IPS-20b (cell line): ENCODE measurements around the gene PARD3.
A peak's percentile ranks its signal among the peaks of the same experiment; 100 is the strongest.

Source experiments
- H3K27ac ChIP-seq: one replicate; pipeline ENCODE4 v1.5.1; 2013; ENCODE audit warnings: low read length
- H3K27me3 ChIP-seq: 2 replicates; pipeline ENCODE4 v1.6.1; 2013; ENCODE audit warnings: mild to moderate bottlenecking, low read length, inconsistent platforms; ENCODE audit not compliant: insufficient read depth
- H3K36me3 ChIP-seq: 2 replicates; pipeline ENCODE4 v1.6.1; 2013; ENCODE audit warnings: low read depth, mild to moderate bottlenecking, inconsistent platforms, low read length, moderate library complexity; ENCODE audit not compliant: insufficient read depth
- H3K4me1 ChIP-seq: 2 replicates; pipeline ENCODE4 v1.6.1; 2013; ENCODE audit warnings: mild to moderate bottlenecking, control low read depth, inconsistent platforms, low read length, moderate library complexity; ENCODE audit not compliant: insufficient read depth
- H3K4me3 ChIP-seq: 2 replicates; pipeline ENCODE4 v1.5.1; 2013; ENCODE audit warnings: mild to moderate bottlenecking, low read length, inconsistent platforms
- H3K9ac ChIP-seq: 2 replicates; pipeline ENCODE4 v1.6.1; 2013; ENCODE audit warnings: low read depth, mild to moderate bottlenecking, inconsistent platforms, low read length, moderate library complexity
- H3K9me3 ChIP-seq: 2 replicates; pipeline ENCODE4 v1.6.1; 2013; ENCODE audit warnings: mild to moderate bottlenecking, low read depth, low read length, inconsistent platforms; ENCODE audit not compliant: insufficient read depth

The PARD3 gene

DNA sequence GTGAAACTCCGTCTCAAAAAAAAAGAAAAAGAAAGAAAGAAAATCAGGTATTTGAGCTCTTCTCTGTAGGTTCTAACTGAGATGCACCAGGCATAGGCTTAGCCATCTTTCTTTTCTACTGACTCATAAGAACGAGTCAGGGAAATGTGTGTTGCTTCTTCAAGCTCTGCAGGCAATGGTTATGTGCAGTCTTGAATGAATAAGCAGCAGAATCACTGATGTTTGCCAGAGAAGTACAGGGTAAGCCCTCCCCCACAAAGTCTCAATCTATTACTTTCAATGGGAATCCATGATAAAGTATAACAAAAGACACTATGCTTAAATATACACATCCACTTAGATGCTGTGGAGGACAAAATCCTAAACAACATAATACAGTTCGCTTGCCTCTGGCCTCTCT is 239.2 kb downstream of the PARD3 start:
- H3K27ac ChIP-seq: no peak overlapping the region
- no peaks in the 10 kb centered on the region for H3K9me3 ChIP-seq
- no peaks in the 10 kb centered on the region for H3K36me3 ChIP-seq
- H3K9ac ChIP-seq: no peak overlapping the region
- H3K27me3 ChIP-seq: no peaks in the 10 kb centered on the region
- H3K4me1 ChIP-seq: peaks cover 6% of the 10 kb centered on the region; the same call in 1 of the 2 replicates
- no peak overlapping the region for H3K4me3 ChIP-seq

DNA sequence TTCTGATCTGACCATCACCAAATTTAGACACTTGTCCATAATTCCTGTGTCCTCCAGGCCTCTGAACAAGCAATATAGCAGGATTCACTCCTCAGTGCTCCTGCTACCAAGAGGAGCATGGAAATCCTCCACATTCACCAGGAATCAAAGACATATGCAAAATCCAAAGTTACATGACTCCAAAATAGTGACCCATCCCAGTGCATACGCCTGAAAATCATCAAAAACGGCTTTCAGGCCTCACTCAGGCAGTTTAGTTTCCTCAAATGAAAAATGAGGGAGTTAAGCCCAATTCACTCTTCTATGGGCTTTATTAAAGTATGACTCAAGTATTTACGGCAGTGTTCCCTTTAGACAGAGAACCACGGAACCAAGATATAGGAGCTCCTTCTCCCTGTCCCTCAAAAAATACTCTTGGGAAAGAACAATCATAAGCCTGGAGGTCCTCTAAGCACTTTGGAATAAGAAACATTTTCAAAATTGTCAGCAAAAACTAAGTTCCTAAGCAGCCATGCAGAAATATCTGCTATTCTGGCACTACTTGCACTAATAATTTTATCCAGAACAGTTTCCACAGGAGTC is 240.7 kb downstream of the PARD3 start:
- Histone ChIP-seq H3K27ac (no peak overlapping the region), H3K4me3 (no peak overlapping the region), H3K36me3 (no peaks in the 10 kb centered on the region), H3K27me3 (no peaks in the 10 kb centered on the region), H3K9me3 (no peaks in the 10 kb centered on the region), H3K4me1 (peaks cover 6% of the 10 kb centered on the region; the same call in 1 of the 2 replicates), H3K9ac (no peak overlapping the region)

DNA sequence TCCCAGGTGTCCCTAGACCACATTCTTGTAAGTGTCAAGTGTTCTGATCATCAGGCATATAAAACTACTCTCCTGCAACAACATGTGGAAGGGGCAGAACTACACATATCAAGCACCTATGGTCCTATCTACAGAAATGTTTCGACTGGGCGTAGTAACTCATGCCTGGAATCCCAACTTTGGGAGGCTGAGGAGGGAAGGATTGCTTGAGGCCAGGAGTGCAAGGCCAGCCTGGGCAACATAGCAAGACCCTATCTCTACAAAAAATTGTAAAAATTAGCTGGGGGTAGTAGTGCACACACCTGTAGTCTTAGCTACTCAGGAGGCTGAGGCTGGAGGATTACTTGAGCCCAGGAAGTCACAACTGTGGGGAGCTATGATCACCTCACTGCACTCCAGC is 244.2 kb downstream of the PARD3 start:
- H3K9ac ChIP-seq: no peak overlapping the region
- H3K27ac ChIP-seq: no peak overlapping the region
- H3K27me3 ChIP-seq: no peaks in the 10 kb centered on the region
- no peaks in the 10 kb centered on the region for H3K9me3 ChIP-seq
- peaks cover 29% of the 10 kb centered on the region for H3K4me1 ChIP-seq
- H3K36me3 ChIP-seq: no peaks in the 10 kb centered on the region
- no peak overlapping the region for H3K4me3 ChIP-seq

DNA sequence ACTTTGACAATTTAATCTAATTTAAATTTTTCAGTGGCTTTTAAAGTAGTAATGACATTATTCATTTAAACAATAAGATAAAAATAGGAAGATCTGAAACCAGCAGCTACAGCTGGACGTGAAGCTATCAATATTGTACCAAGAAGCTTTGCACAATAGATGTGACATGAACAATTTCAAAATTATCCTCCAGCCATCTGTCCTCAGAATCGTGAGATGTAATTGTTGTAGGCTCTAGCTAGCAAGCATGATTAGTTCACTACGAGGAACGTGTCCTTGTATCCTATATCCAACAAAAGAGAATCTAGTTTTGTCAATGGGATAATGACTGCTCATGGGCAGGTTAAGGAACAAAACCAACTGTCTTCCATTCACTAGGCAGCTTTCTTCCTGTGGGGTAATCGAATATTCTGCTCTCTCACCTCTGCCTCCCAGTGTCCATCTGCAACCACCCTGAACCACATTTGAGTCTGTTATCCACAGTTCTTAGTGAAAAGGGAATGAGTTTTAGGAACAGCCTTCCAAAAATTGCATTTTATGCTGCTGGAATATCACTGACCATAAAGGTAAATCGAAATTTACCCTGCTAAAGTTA is 247.3 kb downstream of the PARD3 start:
- H3K9me3 ChIP-seq: no peaks in the 10 kb centered on the region
- peaks cover 45% of the 10 kb centered on the region for H3K4me1 ChIP-seq
- H3K4me3 ChIP-seq: no peak overlapping the region
- H3K36me3 ChIP-seq: no peaks in the 10 kb centered on the region
- no peaks in the 10 kb centered on the region for H3K27me3 ChIP-seq
- H3K9ac ChIP-seq: no peak overlapping the region
- H3K27ac ChIP-seq: peak overlapping the region; percentile 27

DNA sequence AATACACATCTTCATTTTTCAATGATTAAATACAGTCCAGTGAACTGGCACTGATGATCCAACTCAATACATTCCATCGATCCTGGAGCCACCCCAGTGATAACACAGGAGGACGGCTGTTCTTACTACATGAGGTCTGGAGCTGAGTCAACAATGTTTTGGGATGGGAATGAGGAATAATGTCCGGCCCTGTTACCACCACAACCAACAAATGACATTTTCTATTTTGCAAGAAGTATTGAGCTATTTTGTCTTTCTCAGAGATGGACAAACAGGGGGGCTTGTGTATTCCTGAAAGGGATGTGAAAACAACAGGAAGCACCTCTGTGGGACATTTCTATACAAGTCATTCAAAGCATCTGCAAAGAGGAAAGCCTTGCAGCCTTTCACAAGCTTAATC is 249.2 kb downstream of the PARD3 start:
- Histone ChIP-seq H3K4me1 (peaks cover 45% of the 10 kb centered on the region), H3K27me3 (no peaks in the 10 kb centered on the region), H3K4me3 (no peak overlapping the region; the same call in 1 of the 2 replicates), H3K9ac (peak overlapping the region; percentile 35; the same call in 1 of the 2 replicates), H3K27ac (peak overlapping the region; percentile 34), H3K9me3 (no peaks in the 10 kb centered on the region), H3K36me3 (no peaks in the 10 kb centered on the region)

DNA sequence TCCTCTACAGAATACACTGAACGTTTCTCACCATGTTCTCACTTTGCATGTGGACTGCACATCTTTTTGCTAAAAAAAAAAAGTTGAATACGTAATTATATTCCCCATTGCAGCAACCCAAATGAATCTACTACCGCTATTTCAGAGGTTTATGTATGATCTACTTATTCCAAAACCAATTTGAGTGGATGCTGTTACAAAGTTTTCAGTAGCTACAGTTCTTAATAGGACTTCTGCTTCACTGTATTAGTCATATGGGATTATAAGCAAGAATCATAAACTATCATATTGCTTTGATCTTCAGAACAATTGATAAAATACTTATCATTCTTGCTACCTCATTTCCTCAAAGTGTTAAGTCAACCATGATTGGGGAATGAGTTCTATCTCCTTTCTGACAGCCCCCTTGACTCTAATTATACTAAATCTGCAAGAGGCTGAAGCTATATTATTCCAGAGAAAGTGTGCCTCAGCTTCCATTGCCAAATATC is 257.0 kb downstream of the PARD3 start:
- Histone ChIP-seq H3K4me3 (no peak overlapping the region), H3K9ac (no peak overlapping the region), H3K27ac (no peak overlapping the region), H3K27me3 (no peaks in the 10 kb centered on the region), H3K4me1 (no peaks in the 10 kb centered on the region), H3K36me3 (no peaks in the 10 kb centered on the region), H3K9me3 (no peaks in the 10 kb centered on the region)

DNA sequence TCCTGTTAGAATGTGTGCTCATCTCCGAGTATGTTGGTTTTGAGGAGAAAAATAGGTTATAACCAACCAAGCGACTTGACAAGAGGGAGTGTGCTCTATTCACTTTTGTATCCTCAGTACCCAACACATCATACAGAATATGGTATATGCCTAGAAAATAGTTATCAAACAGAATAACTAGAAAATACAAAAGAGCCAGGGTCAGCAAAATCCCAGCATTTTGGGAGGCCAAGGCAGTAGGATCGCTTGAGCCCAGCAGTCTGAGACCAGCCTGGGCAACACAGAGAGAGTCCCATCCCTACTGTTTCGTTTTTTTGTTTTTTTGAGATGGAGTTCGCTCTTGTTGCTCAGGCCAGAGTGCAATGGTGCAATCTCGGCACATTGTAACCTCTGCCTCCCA is 257.9 kb downstream of the PARD3 start:
- Histone ChIP-seq H3K27me3 (no peaks in the 10 kb centered on the region), H3K4me3 (no peak overlapping the region), H3K9me3 (no peaks in the 10 kb centered on the region), H3K4me1 (no peaks in the 10 kb centered on the region), H3K27ac (no peak overlapping the region), H3K36me3 (no peaks in the 10 kb centered on the region), H3K9ac (no peak overlapping the region)

DNA sequence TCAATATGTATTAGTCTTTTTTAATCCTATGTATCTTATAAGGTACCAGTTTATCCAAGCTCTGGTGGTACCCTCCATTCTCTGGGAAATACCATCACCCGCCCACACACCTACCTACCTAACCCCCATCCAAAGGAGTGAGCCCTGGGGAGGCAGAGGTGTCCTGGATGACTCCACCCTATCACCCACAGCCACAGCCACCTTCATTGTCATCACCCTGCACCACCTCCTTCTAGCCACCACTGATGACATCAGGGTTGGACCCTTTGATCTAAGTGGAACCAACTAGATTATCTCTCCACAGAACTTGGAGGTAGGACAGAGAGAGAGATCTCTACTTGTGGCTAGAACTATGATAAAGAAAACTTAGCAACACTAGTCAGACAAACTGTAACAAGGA is 259.4 kb downstream of the PARD3 start:
- Histone ChIP-seq H3K27ac (no peak overlapping the region), H3K36me3 (no peaks in the 10 kb centered on the region), H3K4me3 (no peak overlapping the region), H3K4me1 (no peaks in the 10 kb centered on the region), H3K27me3 (no peaks in the 10 kb centered on the region), H3K9me3 (no peaks in the 10 kb centered on the region), H3K9ac (no peak overlapping the region)

DNA sequence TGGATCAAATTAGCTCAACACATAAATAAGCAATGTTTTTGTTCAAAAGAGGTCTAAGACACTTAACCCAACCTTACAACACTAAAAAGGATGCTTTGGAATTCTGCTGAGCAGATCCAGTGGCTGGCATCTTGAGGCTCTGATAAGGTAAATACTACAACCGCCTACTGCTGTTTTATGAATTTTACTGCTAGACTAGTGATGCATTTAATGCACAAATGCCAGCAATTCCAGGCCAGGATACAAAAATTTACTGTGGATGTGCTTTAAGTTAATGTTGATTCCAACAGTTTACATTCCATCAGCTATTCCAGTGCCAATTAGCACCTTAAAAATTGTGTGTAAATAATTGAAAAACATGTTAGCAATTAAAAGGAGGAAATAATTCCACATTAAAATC is 261.3 kb downstream of the PARD3 start:
- H3K36me3 ChIP-seq: no peaks in the 10 kb centered on the region
- no peak overlapping the region for H3K9ac ChIP-seq
- no peak overlapping the region for H3K4me3 ChIP-seq
- H3K4me1 ChIP-seq: peaks cover under 1% of the 10 kb centered on the region; the same call in 1 of the 2 replicates
- no peaks in the 10 kb centered on the region for H3K27me3 ChIP-seq
- no peak overlapping the region for H3K27ac ChIP-seq
- H3K9me3 ChIP-seq: no peaks in the 10 kb centered on the region

DNA sequence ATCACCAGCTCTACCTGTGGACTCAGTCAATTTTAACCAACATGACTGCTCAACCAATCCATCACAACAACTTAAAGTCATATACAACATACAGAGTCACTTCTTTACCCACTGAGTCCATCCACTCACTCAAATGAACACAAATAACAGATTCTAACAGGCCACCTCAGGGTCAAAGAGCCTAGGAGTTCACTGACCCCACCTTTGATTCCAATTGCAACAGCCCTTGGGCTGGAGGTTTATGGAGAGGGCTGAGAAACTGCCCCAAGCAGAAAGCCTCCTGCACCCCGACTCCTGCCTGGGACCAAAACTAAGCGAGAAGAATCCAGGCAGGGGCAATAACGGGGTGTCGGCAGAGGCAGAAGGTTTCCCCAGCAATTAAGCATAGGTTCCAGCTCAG is 263.8 kb downstream of the PARD3 start:
- Histone ChIP-seq H3K9me3 (no peaks in the 10 kb centered on the region), H3K27me3 (no peaks in the 10 kb centered on the region), H3K4me1 (peaks cover 3% of the 10 kb centered on the region; the same call in 1 of the 2 replicates), H3K27ac (no peak overlapping the region), H3K9ac (no peak overlapping the region), H3K4me3 (no peak overlapping the region), H3K36me3 (no peaks in the 10 kb centered on the region)

DNA sequence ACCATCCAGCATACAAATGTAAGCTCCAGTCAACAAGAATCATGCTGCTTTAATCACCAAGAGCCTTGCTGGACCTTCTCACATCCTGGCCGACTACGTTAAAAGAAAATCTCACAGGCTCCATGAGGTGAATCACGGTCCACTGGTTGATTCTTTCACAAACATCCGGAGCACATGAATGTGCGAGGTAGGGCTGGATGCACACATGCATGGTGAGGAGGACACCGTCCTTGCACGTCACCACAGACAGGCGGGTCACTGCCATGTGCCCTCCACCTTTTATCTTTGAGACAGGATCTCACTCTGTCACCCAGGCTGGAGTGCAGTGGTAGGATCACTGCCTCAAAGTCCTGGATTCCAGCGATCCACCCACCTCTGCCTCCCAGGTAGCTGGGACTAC is 265.1 kb downstream of the PARD3 start:
- no peak overlapping the region for H3K27ac ChIP-seq

DNA sequence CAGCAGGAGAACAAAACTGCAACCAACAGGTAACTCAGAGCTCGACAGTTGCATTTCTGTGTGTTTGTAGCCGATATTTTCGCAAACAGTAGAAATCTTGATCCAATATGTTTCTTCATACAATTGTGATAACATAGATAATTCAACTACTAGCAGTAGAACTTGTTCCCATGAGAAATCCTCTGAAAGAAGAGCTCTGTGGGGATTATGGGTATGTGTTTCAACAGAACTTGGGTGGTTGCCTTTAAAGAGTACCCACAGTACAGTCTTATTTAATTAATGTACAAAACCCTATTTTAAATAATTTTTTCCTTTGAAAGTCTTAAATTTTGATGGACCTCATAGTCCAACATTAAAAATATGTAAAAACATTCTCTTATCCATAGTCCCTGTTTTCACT is 266.1 kb downstream of the PARD3 start:
- H3K9ac ChIP-seq: no peak overlapping the region
- no peak overlapping the region for H3K27ac ChIP-seq

More for the DNA sequence above, 265.1 kb downstream of the PARD3 start:
- Histone ChIP-seq H3K4me1 (peaks cover 5% of the 10 kb centered on the region; the same call in 1 of the 2 replicates), H3K36me3 (no peaks in the 10 kb centered on the region), H3K9me3 (no peaks in the 10 kb centered on the region), H3K27me3 (no peaks in the 10 kb centered on the region), H3K9ac (no peak overlapping the region), H3K4me3 (no peak overlapping the region)

More for the DNA sequence above, 266.1 kb downstream of the PARD3 start:
- Histone ChIP-seq H3K4me1 (peaks cover 10% of the 10 kb centered on the region; the same call in 1 of the 2 replicates), H3K36me3 (no peaks in the 10 kb centered on the region), H3K4me3 (no peak overlapping the region), H3K9me3 (no peaks in the 10 kb centered on the region), H3K27me3 (no peaks in the 10 kb centered on the region)
